NOMO-1 treated with dmso at 0.1 percent for 144 hours (cell line): Measurements from ENCODE around the gene GFER.
"Not testable (repeated sequence)": the region's sequence is repeated elsewhere in the genome, so short reads cannot be mapped to it uniquely, and the experiment has no call there.

Source experiments
- DNase-seq: peaks from one replicate; lab custom pipeline; 2025; ENCODE audit not compliant: unreplicated experiment; lab: John Stamatoyannopoulos, UW

The GFER gene

GRCh38 chr16:2005646-2006045 lies 21.7 kb downstream of the GFER start:
- DNase-seq: no peak

GRCh38 chr16:2006317-2006716 lies 22.3 kb downstream of the GFER start:
- DNase-seq: no peak

GRCh38 chr16:2007081-2007836 lies 23.3 kb downstream of the GFER start:
- no peak for DNase-seq

- no peak for DNase-seq
These were observed 24.1 kb downstream of the GFER start for GRCh38 chr16:2008009-2008526.

GRCh38 chr16:2008631-2009163 lies 24.7 kb downstream of the GFER start:
- DNase-seq: no peak

- DNase-seq: no peak
These were observed 25.2 kb downstream of the GFER start for GRCh38 chr16:2009164-2009711.

GRCh38 chr16:2009791-2010510 lies 26.0 kb downstream of the GFER start, which contains the start of gene ZNF598:
ZNF598 (minus strand) TSS chr16:2009821.
- peak; percentile 67 for DNase-seq

GRCh38 chr16:2011726-2012125 lies 27.7 kb downstream of the GFER start:
- DNase-seq: not testable (repeated sequence)

- DNase-seq: no peak
These were observed 29.5 kb downstream of the GFER start for GRCh38 chr16:2013527-2013926.

GRCh38 chr16:2015117-2015946 lies 31.3 kb downstream of the GFER start:
- DNase-seq: peak; percentile 89

- no peak for DNase-seq
These were observed 31.9 kb downstream of the GFER start for GRCh38 chr16:2015947-2016208.

GRCh38 chr16:2016407-2016922 lies 32.5 kb downstream of the GFER start:
- no peak for DNase-seq

GRCh38 chr16:2019518-2019920 lies 35.5 kb downstream of the GFER start, which contains the start of gene NPW:
NPW (plus strand) TSS chr16:2019785.
- no peak for DNase-seq

- no peak for DNase-seq
These were observed 36.2 kb downstream of the GFER start for GRCh38 chr16:2019921-2020831.

- no peak for DNase-seq
These were observed 38.7 kb downstream of the GFER start for GRCh38 chr16:2022723-2023091.

GRCh38 chr16:2023092-2024031 lies 39.4 kb downstream of the GFER start:
- DNase-seq: peak; percentile 68

- no peak for DNase-seq
These were observed 40.0 kb downstream of the GFER start for GRCh38 chr16:2024032-2024420.

- DNase-seq: no peak
These were observed 41.3 kb downstream of the GFER start for GRCh38 chr16:2025251-2025650.
